OCI-LY7 (cell line): ENCODE data around the gene AFF3.

Source experiments
- CTCF ChIP-seq: fragments of 200-600 bp; sonication (generic); conservative IDR thresholded peaks from 2 replicates; pipeline ENCODE4 v1.5.1; 2014; ENCODE audit warnings: mild to moderate bottlenecking, antibody characterized with exemption, low read length, moderate library complexity, mixed read lengths
- EZH2phosphoT487 ChIP-seq: fragments of 200-600 bp; sonication (generic); IDR thresholded peaks from 2 replicates; pipeline ENCODE4 v1.6.1; 2018; ENCODE audit warnings: low read depth, borderline replicate concordance, mild to moderate bottlenecking, mixed run types, antibody characterized with exemption, low read length, moderate library complexity, mixed read lengths

DNA sequence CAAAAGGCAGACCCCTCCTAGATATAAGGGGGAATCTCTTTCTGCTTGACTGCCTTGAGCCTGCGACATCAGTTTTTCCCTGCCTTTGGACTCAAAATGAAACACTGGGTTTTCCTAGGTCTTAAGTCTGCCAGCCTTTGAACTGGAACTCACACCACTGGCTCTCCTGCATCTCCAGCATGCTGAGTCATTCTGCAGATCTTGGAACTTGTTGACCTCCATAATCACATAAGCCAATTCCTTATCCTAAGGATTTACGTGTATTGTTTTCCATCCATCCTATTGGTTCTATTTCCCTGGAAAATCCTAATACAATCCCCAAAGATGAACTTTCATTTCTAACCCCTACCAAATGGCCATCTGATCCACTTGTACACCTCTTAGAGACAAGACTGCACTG, 88.0 kb downstream of the AFF3 start:
- TF ChIP-seq CTCF (no peak), EZH2phosphoT487 (no peak)
